Measurements from ENCODE around the gene STKLD1.
"Not testable (repeated sequence)": the region's sequence is repeated elsewhere in the genome, so short reads cannot be mapped to it uniquely, and the experiment has no call there.

The STKLD1 gene

GRCh38 chr9:133371261-133371711 lies 4.9 kb upstream of the STKLD1 start:
- TF ChIP-seq CTCF (conservative IDR thresholded peaks at IDR 0.05; ENCODE audit: low read length) = no peak
- DNase-seq (ENCODE audit: low read depth) = no peak
- no peak overlapping the region for H3K4me3 ChIP-seq (ENCODE audit: low read length)

GRCh38 chr9:133372144-133372543 lies 4.0 kb upstream of the STKLD1 start:
- H3K4me3 ChIP-seq (ENCODE audit: low read length) = no peak overlapping the region; the same call in 1 of the 2 replicates
- DNase-seq (ENCODE audit: low read depth) = no peak
- no peak for TF ChIP-seq CTCF (conservative IDR thresholded peaks at IDR 0.05; ENCODE audit: low read length)

GRCh38 chr9:133374612-133375115 lies 1.5 kb upstream of the STKLD1 start:
- DNase-seq (ENCODE audit: low read depth) = peak; percentile 69
- peak overlapping the region; percentile 76 for H3K4me3 ChIP-seq (ENCODE audit: low read length)
- TF ChIP-seq CTCF (conservative IDR thresholded peaks at IDR 0.05; ENCODE audit: low read length) = no peak

- TF ChIP-seq CTCF (conservative IDR thresholded peaks at IDR 0.05; ENCODE audit: low read length) = 0 out of 2 replicates have a peak, but pooled peaks have one; percentile 4
- peak overlapping the region; percentile 76 for H3K4me3 ChIP-seq (ENCODE audit: low read length)
- DNase-seq (ENCODE audit: low read depth) = peak; percentile 40
Observed at GRCh38 chr9:133375116-133375723, 946 bp upstream of the STKLD1 start.

GRCh38 chr9:133377280-133377679 lies 1.1 kb downstream of the STKLD1 start:
- not testable (repeated sequence) for H3K4me3 ChIP-seq (ENCODE audit: low read length); DNase-seq (ENCODE audit: low read depth)

- H3K4me3 ChIP-seq (ENCODE audit: low read length) = no peak overlapping the region
- TF ChIP-seq CTCF (conservative IDR thresholded peaks at IDR 0.05; ENCODE audit: low read length) = no peak
- peak; percentile 92 for DNase-seq (ENCODE audit: low read depth)
Observed at GRCh38 chr9:133377721-133378216, 1.6 kb downstream of the STKLD1 start.

GRCh38 chr9:133378408-133378962 lies 2.3 kb downstream of the STKLD1 start:
- no peak overlapping the region for H3K4me3 ChIP-seq (ENCODE audit: low read length)
- no peak for DNase-seq (ENCODE audit: low read depth)
- no peak for TF ChIP-seq CTCF (conservative IDR thresholded peaks at IDR 0.05; ENCODE audit: low read length)

Measured in AG10803 (cell line).